ENCODE measurements around the gene EFCAB8.

EFCAB8 gene

DNA sequence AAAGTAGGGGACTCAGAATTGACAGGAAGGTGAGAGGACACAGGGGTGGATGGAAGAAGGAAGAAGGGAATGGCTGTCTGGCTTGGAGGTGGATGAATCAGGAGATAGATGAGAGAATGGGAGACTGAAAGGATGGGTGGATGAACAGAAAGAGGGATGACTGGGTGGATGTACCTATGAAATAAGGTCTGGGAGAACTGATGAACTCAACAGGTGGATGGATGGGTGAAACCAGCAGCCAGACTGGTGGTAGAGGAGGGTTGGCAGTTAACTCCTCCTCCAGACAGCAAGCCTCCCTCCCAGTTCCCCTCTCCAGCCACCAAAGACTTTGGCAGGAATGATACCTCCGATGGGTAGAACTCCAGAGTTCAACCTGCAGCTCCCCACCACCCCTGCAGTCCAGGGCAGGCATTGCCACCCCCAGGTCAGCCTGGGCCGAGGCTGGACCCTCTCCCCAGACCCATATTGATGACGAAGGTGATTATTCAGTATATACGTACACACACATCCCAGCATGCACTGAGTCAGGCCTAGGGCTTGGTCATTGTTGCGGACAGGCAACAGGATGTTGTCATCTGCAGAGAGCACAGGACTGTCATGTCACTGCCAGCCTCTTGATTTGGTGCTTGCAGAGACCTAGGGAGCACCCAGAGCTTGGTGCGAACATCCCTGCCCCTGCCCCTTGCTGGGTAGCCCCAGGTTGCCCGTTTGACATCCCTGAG, 143.5 kb downstream of the EFCAB8 start:
- H3K23ac ChIP-seq (ENCODE audit: low read length), result no peak overlapping the region
- H3K9ac ChIP-seq (ENCODE audit: low read length), result no peak overlapping the region
- no peaks in the 10 kb centered on the region for H3K27me3 ChIP-seq (ENCODE audit: insufficient read depth, low read length, poor library complexity)
- H2AK5ac ChIP-seq (ENCODE audit: low read length), result peak overlapping the region; percentile 16
- H3K79me1 ChIP-seq (ENCODE audit: low read length), result no peaks in the 10 kb centered on the region
- H3K4ac ChIP-seq (ENCODE audit: low read depth, low read length), result no peak overlapping the region
- H4K5ac ChIP-seq (ENCODE audit: low read length), result no peak overlapping the region
- H3K36me3 ChIP-seq (ENCODE audit: control insufficient read depth, insufficient read depth, low read length), result no peaks in the 10 kb centered on the region
- WGBS (ENCODE audit: extremely low coverage, insufficient coverage, low lambda C conversion rate), result no CpG with 5 or more reads among the region's 7 CpGs
- H3K56ac ChIP-seq (ENCODE audit: low read length), result no peak overlapping the region
- H3K4me3 ChIP-seq (ENCODE audit: low read length), result no peak overlapping the region
- H3K18ac ChIP-seq (ENCODE audit: low read length), result no peak overlapping the region
- H4K8ac ChIP-seq (ENCODE audit: low read depth, low read length), result no peak overlapping the region
- no peak overlapping the region for H3K27ac ChIP-seq (ENCODE audit: low read depth, low read length)
- H2BK120ac ChIP-seq (ENCODE audit: low read depth, low read length), result no peak overlapping the region
- no peak overlapping the region for H2BK15ac ChIP-seq (replicated peaks; ENCODE audit: low read depth)
- DNase-seq, result no peak
- no peak overlapping the region for H3K4me2 ChIP-seq (ENCODE audit: low read length)
- H2BK5ac ChIP-seq (ENCODE audit: low read length), result no peak overlapping the region
- no peaks in the 10 kb centered on the region for H3K4me1 ChIP-seq (ENCODE audit: control insufficient read depth, low read depth, low read length)
- no peaks in the 10 kb centered on the region for H3K79me2 ChIP-seq (ENCODE audit: control insufficient read depth, insufficient read depth, low read length)

DNA sequence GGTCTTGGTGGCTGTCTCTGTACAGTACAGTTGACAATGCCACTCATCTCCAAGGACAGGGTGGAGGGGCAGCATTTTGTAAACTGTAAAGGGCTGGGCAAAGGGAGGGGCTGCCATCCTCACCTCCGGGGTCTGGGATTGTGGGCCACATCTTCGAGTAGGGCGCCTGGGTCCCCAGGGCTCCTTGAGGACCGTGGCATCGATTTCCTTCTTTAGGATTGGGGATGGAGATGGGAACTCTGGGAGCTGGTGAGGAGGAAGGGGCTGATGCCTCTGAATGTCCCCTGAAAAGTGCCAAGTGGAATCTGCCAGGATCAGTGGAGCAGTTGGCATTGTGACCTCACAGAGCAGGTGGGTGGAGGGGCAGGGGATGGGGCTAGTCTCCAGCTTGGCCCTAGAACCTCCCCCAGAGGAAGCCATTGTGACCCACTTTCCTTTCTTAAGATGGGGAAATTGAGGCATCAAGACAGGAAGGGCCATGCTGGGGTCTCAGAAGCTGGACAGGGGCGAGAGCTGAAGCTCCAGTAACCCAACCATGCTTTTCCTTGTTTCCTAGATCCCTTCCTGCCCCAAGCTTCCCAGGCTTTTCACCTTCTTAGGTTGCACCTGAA, 145.5 kb downstream of the EFCAB8 start, which contains the start of gene SUN5:
TSS of gene SUN5 (minus strand) at position 293 of the 611 bp plus-strand sequence. CDS start at position 200, 93 bp downstream.
- H3K4me1 ChIP-seq (ENCODE audit: control insufficient read depth, low read depth, low read length), result no peaks in the 10 kb centered on the region
- peak within 1 kb of the TSS; percentile 91 for H2AK5ac ChIP-seq (ENCODE audit: low read length)
- no peak within 1 kb of the TSS for H3K4me2 ChIP-seq (ENCODE audit: low read length)
- H2BK120ac ChIP-seq (ENCODE audit: low read depth, low read length), result no peak within 1 kb of the TSS
- no peak within 1 kb of the TSS for H3K27ac ChIP-seq (ENCODE audit: low read depth, low read length)
- H2BK15ac ChIP-seq (replicated peaks; ENCODE audit: low read depth), result no peak within 1 kb of the TSS
- no peak within 1 kb of the TSS for H3K4me3 ChIP-seq (ENCODE audit: low read length)
- H3K27me3 ChIP-seq (ENCODE audit: insufficient read depth, low read length, poor library complexity), result no peaks in the 10 kb centered on the region
- no peak within 1 kb of the TSS for H4K8ac ChIP-seq (ENCODE audit: low read depth, low read length)
- H3K79me1 ChIP-seq (ENCODE audit: low read length), result no peaks in the 10 kb centered on the region
- no peaks in the 10 kb centered on the region for H3K79me2 ChIP-seq (ENCODE audit: control insufficient read depth, insufficient read depth, low read length)
- H3K4ac ChIP-seq (ENCODE audit: low read depth, low read length), result peak within 1 kb of the TSS; percentile 17
- no peak within 1 kb of the TSS for H3K23ac ChIP-seq (ENCODE audit: low read length)
- H4K5ac ChIP-seq (ENCODE audit: low read length), result no peak within 1 kb of the TSS
- WGBS (ENCODE audit: extremely low coverage, insufficient coverage, low lambda C conversion rate), result no CpG with 5 or more reads among the region's 6 CpGs
- H3K18ac ChIP-seq (ENCODE audit: low read length), result no peak within 1 kb of the TSS
- H3K36me3 ChIP-seq (ENCODE audit: control insufficient read depth, insufficient read depth, low read length), result no peaks in the 10 kb centered on the region
- no peak for DNase-seq
- no peak within 1 kb of the TSS for H3K56ac ChIP-seq (ENCODE audit: low read length)
- no peak within 1 kb of the TSS for H3K9ac ChIP-seq (ENCODE audit: low read length)
- H2BK5ac ChIP-seq (ENCODE audit: low read length), result no peak within 1 kb of the TSS

DNA sequence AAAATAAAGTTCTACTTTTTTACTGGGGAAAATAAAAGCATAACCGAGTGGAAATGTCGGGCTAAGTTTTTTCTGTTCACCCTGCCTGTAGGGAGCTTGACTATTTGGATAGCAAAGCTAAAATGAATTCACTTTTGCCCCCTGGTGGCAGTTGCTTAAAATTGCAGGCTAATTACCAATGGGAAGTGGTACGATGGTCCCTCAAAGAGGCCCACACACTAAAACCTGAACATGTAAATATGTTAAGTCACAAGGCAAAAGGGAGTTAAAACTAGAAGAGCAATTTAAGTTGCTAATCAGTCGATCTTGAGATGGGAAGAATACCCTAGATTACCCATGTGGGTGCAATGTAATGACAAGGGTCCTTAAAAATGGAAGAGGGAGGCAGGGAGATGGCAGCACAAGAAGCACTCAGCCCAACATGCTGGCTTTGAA, 146.4 kb downstream of the EFCAB8 start:
- Histone ChIP-seq H3K56ac (ENCODE audit: low read length) (no peak overlapping the region), H2BK15ac (replicated peaks; ENCODE audit: low read depth) (no peak overlapping the region), H3K27me3 (ENCODE audit: insufficient read depth, low read length, poor library complexity) (no peaks in the 10 kb centered on the region), H2BK120ac (ENCODE audit: low read depth, low read length) (no peak overlapping the region), H3K4ac (ENCODE audit: low read depth, low read length) (no peak overlapping the region), H3K4me1 (ENCODE audit: control insufficient read depth, low read depth, low read length) (no peaks in the 10 kb centered on the region), H2BK5ac (ENCODE audit: low read length) (no peak overlapping the region), H4K5ac (ENCODE audit: low read length) (no peak overlapping the region), H2AK5ac (ENCODE audit: low read length) (no peak overlapping the region), H3K4me3 (ENCODE audit: low read length) (no peak overlapping the region), H3K4me2 (ENCODE audit: low read length) (no peak overlapping the region), H3K23ac (ENCODE audit: low read length) (no peak overlapping the region), H3K79me1 (ENCODE audit: low read length) (no peaks in the 10 kb centered on the region), H3K79me2 (ENCODE audit: control insufficient read depth, insufficient read depth, low read length) (no peaks in the 10 kb centered on the region), H3K9ac (ENCODE audit: low read length) (no peak overlapping the region), H4K8ac (ENCODE audit: low read depth, low read length) (no peak overlapping the region), H3K27ac (ENCODE audit: low read depth, low read length) (no peak overlapping the region), H3K18ac (ENCODE audit: low read length) (no peak overlapping the region), H3K36me3 (ENCODE audit: control insufficient read depth, insufficient read depth, low read length) (no peaks in the 10 kb centered on the region)
- no CpG with 5 or more reads among the region's 4 CpGs for WGBS (ENCODE audit: extremely low coverage, insufficient coverage, low lambda C conversion rate)
- peak; percentile 76 for DNase-seq

DNA sequence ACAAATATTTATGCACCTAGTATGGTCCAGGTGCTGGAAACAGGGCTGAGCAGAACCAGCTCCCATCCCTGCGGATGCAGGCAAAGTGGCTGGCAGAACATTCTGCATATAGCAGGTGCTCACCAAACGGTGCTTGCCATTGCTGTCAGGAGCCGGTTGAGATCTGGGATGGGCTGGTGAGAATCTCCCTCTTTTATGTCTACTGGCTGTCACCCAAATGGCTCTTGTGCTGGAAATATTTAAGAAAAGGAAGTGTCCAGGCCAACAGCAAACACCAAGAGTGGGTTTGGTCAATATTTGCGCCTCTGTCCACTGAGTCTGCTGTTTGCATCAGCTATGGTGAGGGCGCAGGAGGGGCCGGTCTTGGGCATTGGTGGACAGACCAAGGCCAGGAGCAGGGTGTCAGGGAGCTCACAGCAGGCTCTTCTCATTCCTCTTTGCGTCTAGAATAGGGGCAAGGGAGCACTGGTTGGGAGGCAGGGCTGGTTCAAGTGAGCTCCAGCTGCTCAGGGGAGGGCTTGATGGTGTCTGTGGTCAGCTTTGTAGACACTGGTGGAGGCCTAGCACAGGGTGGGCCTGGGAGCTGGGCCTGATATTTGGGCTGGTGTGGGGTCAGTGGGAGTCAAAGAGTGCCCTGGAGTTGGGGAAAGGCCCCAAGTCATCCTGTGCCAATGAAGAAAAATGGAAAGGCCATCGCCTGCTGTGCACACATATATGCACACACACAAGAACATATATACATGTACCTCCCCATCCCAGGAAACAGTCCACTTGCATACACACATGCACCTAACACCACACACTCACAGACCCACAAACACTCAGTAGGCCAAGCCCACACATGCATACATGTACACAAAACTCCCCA, 147.4 kb downstream of the EFCAB8 start:
- Histone ChIP-seq H3K4me3 (ENCODE audit: low read length) (no peak overlapping the region), H3K27me3 (ENCODE audit: insufficient read depth, low read length, poor library complexity) (no peaks in the 10 kb centered on the region), H2BK15ac (replicated peaks; ENCODE audit: low read depth) (no peak overlapping the region), H3K23ac (ENCODE audit: low read length) (no peak overlapping the region), H2AK5ac (ENCODE audit: low read length) (peak overlapping the region; percentile 37), H3K79me2 (ENCODE audit: control insufficient read depth, insufficient read depth, low read length) (no peaks in the 10 kb centered on the region), H4K8ac (ENCODE audit: low read depth, low read length) (no peak overlapping the region), H3K79me1 (ENCODE audit: low read length) (no peaks in the 10 kb centered on the region), H3K4me2 (ENCODE audit: low read length) (no peak overlapping the region), H3K27ac (ENCODE audit: low read depth, low read length) (no peak overlapping the region), H3K4ac (ENCODE audit: low read depth, low read length) (no peak overlapping the region), H3K18ac (ENCODE audit: low read length) (no peak overlapping the region), H3K4me1 (ENCODE audit: control insufficient read depth, low read depth, low read length) (no peaks in the 10 kb centered on the region), H3K9ac (ENCODE audit: low read length) (no peak overlapping the region), H3K56ac (ENCODE audit: low read length) (peak overlapping the region; percentile 5), H2BK120ac (ENCODE audit: low read depth, low read length) (no peak overlapping the region), H2BK5ac (ENCODE audit: low read length) (no peak overlapping the region), H3K36me3 (ENCODE audit: control insufficient read depth, insufficient read depth, low read length) (no peaks in the 10 kb centered on the region), H4K5ac (ENCODE audit: low read length) (no peak overlapping the region)
- no peak for DNase-seq
- no CpG with 5 or more reads among the region's 8 CpGs for WGBS (ENCODE audit: extremely low coverage, insufficient coverage, low lambda C conversion rate)

DNA sequence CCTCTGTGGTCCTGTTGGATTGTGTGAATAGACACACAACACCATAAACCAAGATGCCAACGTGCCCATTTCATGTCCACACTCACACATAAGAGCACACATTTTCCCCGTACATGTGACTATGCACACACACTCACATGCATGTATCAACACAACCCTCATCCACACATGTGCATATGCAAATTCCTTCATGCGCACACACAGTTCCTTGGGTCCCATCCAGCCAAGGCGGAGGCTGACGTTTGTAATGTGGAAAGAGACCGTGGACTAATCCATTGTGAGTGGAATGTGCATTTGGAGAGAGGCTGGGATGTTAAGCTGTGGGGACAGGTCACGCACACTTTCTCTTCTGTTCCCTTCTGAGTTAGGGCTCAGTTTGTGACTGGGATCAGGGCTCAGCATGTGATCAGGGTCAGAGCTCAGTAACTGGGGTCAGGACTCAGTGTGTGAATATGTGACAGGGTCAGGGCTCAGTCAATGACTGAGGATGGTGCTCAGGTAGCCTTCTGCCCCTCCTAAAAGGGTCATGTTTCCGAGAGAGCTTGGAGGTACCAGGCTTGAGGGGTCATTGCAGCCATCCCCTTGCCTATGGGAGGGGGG, 148.2 kb downstream of the EFCAB8 start:
- Histone ChIP-seq H3K27me3 (ENCODE audit: insufficient read depth, low read length, poor library complexity) (no peaks in the 10 kb centered on the region), H3K27ac (ENCODE audit: low read depth, low read length) (no peak overlapping the region), H3K4me3 (ENCODE audit: low read length) (no peak overlapping the region), H4K5ac (ENCODE audit: low read length) (no peak overlapping the region), H3K56ac (ENCODE audit: low read length) (peak overlapping the region; percentile 5), H3K4me2 (ENCODE audit: low read length) (no peak overlapping the region), H3K79me2 (ENCODE audit: control insufficient read depth, insufficient read depth, low read length) (no peaks in the 10 kb centered on the region), H2BK15ac (replicated peaks; ENCODE audit: low read depth) (no peak overlapping the region), H3K36me3 (ENCODE audit: control insufficient read depth, insufficient read depth, low read length) (no peaks in the 10 kb centered on the region), H3K18ac (ENCODE audit: low read length) (no peak overlapping the region), H2BK120ac (ENCODE audit: low read depth, low read length) (no peak overlapping the region), H2AK5ac (ENCODE audit: low read length) (peak overlapping the region; percentile 37), H3K79me1 (ENCODE audit: low read length) (no peaks in the 10 kb centered on the region), H3K23ac (ENCODE audit: low read length) (no peak overlapping the region), H3K9ac (ENCODE audit: low read length) (no peak overlapping the region), H3K4ac (ENCODE audit: low read depth, low read length) (no peak overlapping the region), H4K8ac (ENCODE audit: low read depth, low read length) (no peak overlapping the region), H2BK5ac (ENCODE audit: low read length) (no peak overlapping the region), H3K4me1 (ENCODE audit: control insufficient read depth, low read depth, low read length) (no peaks in the 10 kb centered on the region)
- DNase-seq, result no peak
- no CpG with 5 or more reads among the region's 8 CpGs for WGBS (ENCODE audit: extremely low coverage, insufficient coverage, low lambda C conversion rate)
